Activated CD4-positive, alpha-beta T cell treated with anti-CD3 and anti-CD28 coated beads, Interleukin-2, amount 10 ng/mL, durations not matched to agents 24 days and 14 days (primary cell): ENCODE results near the gene OR7G1. TPM values are rescaled to one million over a fixed set of nuclear protein-coding genes. Genes with fewer than 3 reads are reported as not detected.

Experiments
- DNase-seq: peaks from one replicate; pipeline ENCODE4 v3.0.0; 2022
- H3K27ac Mint-ChIP-seq: one replicate; pipeline ENCODE4 v1.8.0; 2022; ENCODE audit warnings: mild to moderate bottlenecking, mixed read lengths
- H3K27me3 Mint-ChIP-seq: one replicate; pipeline ENCODE4 v1.8.0; 2022; ENCODE audit warnings: mixed read lengths
- H3K36me3 Mint-ChIP-seq: one replicate; pipeline ENCODE4 v1.8.0; 2022; ENCODE audit warnings: low read depth, mild to moderate bottlenecking, mixed read lengths
- H3K4me1 Mint-ChIP-seq: one replicate; pipeline ENCODE4 v1.8.0; 2021; ENCODE audit warnings: mixed read lengths
- H3K4me3 Mint-ChIP-seq: one replicate; pipeline ENCODE4 v1.8.0; 2022; ENCODE audit warnings: mild to moderate bottlenecking, moderate library complexity, mixed read lengths
- H3K9me3 Mint-ChIP-seq: one replicate; pipeline ENCODE4 v1.8.0; 2021; ENCODE audit warnings: mixed read lengths
- intact Hi-C: fragments of 100-400 bp; cut with micrococcal nuclease; formaldehyde crosslinking; loops from one replicate; pipeline ENCODE4 v1.15.1; 2023
- total RNA-seq: library from RNA; stranded (reverse); gene quantifications from 2 replicates; pipeline ENCODE4 v1.2.3, GENCODE V29; 2022

The OR7G1 gene, protein sequence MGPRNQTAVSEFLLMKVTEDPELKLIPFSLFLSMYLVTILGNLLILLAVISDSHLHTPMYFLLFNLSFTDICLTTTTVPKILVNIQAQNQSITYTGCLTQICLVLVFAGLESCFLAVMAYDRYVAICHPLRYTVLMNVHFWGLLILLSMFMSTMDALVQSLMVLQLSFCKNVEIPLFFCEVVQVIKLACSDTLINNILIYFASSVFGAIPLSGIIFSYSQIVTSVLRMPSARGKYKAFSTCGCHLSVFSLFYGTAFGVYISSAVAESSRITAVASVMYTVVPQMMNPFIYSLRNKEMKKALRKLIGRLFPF
- total RNA-seq, result not detected in 2 replicates

DNA sequence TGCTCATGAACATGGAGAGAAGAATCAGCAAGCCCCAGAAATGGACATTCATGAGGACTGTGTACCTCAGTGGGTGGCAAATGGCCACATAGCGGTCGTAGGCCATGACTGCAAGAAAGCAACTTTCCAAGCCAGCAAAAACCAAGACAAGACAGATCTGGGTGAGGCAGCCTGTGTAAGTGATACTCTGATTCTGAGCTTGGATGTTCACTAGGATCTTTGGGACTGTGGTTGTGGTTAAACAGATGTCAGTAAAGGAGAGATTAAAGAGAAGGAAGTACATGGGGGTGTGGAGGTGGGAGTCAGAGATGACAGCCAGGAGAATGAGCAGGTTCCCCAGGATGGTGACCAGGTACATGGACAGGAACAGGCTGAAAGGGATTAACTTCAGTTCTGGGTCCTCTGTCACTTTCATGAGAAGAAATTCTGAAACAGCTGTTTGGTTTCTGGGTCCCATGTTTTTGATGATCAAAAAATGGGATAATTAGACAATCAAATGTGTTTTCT lies at the start of gene OR7G1:
Gene OR7G1, minus strand, starts transcription at position 457 of the 507 bp plus-strand sequence. Its CDS starts 0 bp downstream, at position 457.
- Mint-ChIP-seq H3K27ac (no peak within 1 kb of the TSS), H3K36me3 (no peaks in the 10 kb centered on the region), H3K9me3 (peaks cover 5% of the 10 kb centered on the region), H3K27me3 (no peaks in the 10 kb centered on the region), H3K4me1 (no peaks in the 10 kb centered on the region), H3K4me3 (no peak within 1 kb of the TSS)
- intact Hi-C loops, result no loop called here
- no peak for DNase-seq

DNA sequence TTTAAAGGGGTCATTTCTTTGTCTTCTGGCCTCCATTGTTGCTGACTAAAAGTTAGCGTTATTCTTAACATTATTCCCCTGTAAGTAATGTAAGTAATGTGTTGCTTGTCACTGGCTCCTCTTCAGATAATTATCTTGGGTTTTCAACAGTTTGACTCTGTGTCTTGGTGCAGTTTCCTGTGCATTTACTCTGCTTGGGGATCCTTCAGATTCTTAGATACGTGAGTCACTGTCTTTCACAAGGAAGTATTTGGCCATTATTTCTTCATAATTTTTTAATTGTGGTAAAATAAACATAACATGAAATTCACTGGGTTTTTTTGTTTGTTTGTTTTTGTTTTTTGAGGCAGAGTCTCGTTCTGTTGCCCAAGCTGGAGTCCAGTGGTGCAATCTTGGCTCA lies 49.7 kb upstream of the OR7G1 start:
- peaks cover 17% of the 10 kb centered on the region for H3K9me3 Mint-ChIP-seq
- intact Hi-C loops, result no loop called here
- H3K36me3 Mint-ChIP-seq, result peaks cover 64% of the 10 kb centered on the region
- no peaks in the 10 kb centered on the region for H3K4me1 Mint-ChIP-seq
- no peak for DNase-seq
- no peak overlapping the region for H3K4me3 Mint-ChIP-seq
- no peaks in the 10 kb centered on the region for H3K27me3 Mint-ChIP-seq
- H3K27ac Mint-ChIP-seq, result no peak overlapping the region

DNA sequence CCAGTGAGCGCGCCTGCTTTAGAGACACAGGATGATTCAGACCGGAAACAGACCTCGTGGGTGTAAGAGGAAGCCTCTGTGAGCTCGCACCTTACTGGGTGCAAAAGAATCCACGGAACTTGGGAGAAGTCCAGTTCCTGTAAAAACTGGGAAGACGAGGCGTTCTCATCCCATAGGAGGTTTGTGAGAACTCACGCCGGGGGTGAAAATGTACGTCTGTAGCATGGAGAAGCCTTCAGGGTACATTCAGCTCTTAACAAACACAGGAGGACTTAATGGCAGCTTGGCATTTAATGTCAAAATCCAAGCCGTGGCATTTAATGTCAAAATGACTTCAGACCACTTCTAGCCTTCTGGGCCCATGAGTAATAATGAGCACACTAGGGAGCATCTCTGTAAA lies 45.9 kb upstream of the OR7G1 start:
- Mint-ChIP-seq H3K27me3 (no peaks in the 10 kb centered on the region), H3K4me1 (no peaks in the 10 kb centered on the region), H3K9me3 (peaks cover 33% of the 10 kb centered on the region), H3K4me3 (no peak overlapping the region), H3K36me3 (peaks cover 92% of the 10 kb centered on the region), H3K27ac (no peak overlapping the region)
- no peak for DNase-seq
- intact Hi-C loops, result no loop called here

DNA sequence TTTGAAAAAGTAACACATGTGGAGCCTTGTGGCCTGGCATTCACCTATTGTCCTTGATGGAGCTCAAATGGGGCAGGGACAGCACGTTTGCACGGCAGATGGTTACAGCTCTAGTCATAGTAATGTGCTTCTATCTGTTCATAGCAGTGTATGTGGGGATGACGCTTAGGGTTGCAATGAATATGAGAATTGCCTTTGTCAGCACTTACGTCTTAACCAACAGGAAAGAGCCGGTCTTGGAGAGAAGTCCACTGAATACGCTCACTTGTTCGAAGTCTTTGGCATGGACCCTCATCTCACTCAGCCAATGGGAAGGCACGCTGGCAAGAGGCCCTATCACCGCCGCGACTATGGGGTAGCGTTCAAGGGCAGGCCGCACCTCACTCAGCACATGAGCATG lies 44.3 kb upstream of the OR7G1 start:
- Mint-ChIP-seq H3K4me1 (peaks cover 3% of the 10 kb centered on the region), H3K27me3 (no peaks in the 10 kb centered on the region), H3K4me3 (no peak overlapping the region)

DNA sequence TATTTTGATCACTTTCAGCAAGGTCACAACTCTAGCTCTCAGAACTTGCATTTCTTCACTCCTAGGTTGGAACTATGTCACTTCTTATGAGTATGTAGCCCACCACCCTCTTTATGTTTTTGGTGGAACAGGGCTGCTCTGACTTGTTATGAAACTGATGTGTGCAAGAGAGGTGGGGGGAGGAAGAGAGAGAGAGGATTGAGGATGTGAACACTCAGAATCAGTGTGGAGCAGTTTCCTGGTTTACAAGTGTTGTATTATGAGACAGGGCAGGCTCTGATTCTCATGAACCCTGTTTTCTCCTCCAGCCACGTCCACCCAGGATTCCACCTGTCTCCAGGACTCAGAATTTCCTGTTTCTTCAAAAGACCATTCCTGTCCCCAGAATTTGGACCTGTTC lies 40.7 kb upstream of the OR7G1 start:
- no peak overlapping the region for H3K4me3 Mint-ChIP-seq
- H3K36me3 Mint-ChIP-seq, result peaks cover 100% of the 10 kb centered on the region
- H3K27ac Mint-ChIP-seq, result no peak overlapping the region
- intact Hi-C loops, result no loop called here
- peaks cover 56% of the 10 kb centered on the region for H3K9me3 Mint-ChIP-seq
- peaks cover 3% of the 10 kb centered on the region for H3K4me1 Mint-ChIP-seq
- no peak for DNase-seq
- no peaks in the 10 kb centered on the region for H3K27me3 Mint-ChIP-seq

More for the DNA sequence above, 44.3 kb upstream of the OR7G1 start:
- H3K9me3 Mint-ChIP-seq, result peaks cover 41% of the 10 kb centered on the region
- no peak overlapping the region for H3K27ac Mint-ChIP-seq
- H3K36me3 Mint-ChIP-seq, result peaks cover 96% of the 10 kb centered on the region
- no peak for DNase-seq
- intact Hi-C loops, result no loop called here

DNA sequence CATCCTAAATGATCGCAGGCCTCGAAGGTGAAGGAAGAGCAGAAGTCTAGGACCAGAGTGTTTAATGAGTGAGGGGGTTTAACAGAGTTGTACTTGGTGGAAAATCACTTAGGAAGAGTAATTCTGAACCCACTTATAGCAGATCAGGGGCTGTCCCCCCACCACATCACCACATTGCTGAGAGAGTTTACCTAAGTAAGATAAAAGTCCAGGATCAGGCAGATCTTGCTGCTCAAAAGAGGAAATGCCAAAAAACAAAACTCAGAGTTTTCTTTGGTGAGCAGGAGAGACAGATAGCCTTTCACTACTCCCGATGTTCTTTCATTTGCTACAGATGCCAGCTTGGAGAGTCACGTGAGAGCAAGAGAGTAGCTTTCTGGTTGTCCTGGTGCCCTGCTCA lies 40.0 kb upstream of the OR7G1 start:
- Mint-ChIP-seq H3K27me3 (no peaks in the 10 kb centered on the region), H3K4me1 (peaks cover 3% of the 10 kb centered on the region), H3K9me3 (peaks cover 54% of the 10 kb centered on the region), H3K27ac (no peak overlapping the region), H3K4me3 (no peak overlapping the region), H3K36me3 (peaks cover 100% of the 10 kb centered on the region)
- DNase-seq, result no peak
- intact Hi-C loops, result no loop called here

DNA sequence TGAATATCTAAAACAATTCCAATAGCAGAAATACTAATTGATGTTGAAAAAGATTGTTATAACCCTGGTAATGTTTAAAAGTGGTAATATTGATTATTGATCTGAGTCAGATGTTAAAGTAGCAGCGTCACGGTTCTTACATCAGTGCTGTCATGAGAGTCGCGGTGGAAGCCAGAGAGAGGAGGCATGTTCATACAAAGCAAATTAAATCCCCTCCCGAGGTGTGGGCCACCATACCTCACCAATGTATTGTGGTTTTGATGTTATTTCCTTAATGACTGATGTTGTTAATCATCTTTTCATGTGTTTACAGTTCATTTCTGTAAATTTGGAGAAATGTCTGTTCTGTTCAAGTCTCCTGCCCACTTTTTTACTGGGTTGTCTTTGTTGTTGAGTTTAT lies 35.8 kb upstream of the OR7G1 start:
- peaks cover 7% of the 10 kb centered on the region for H3K4me1 Mint-ChIP-seq
- peaks cover 59% of the 10 kb centered on the region for H3K9me3 Mint-ChIP-seq
- no peaks in the 10 kb centered on the region for H3K27me3 Mint-ChIP-seq
- intact Hi-C loops, result no loop called here
- DNase-seq, result no peak
- H3K36me3 Mint-ChIP-seq, result peaks cover 99% of the 10 kb centered on the region
- H3K27ac Mint-ChIP-seq, result no peak overlapping the region
- no peak overlapping the region for H3K4me3 Mint-ChIP-seq

DNA sequence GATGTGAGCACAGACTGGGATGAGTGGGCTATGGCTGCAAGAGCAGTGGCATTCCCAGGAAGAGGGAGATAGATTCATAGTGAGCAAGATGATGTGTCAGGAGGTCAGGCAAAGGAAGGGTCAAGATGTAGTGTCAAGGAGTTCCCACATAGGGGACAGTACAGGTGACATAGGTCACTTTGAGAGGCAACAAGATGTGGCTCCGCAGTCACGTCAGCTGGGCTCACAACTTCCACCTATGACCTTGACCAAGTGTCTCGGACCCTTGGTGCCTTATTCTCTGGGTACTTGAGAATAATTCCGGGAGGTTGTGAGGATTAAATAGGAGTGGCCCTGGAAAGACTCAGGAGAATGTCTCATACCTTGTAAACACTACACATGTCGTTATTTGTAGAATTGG lies 35.1 kb upstream of the OR7G1 start:
- no peaks in the 10 kb centered on the region for H3K27me3 Mint-ChIP-seq
- DNase-seq, result no peak
- no peak overlapping the region for H3K4me3 Mint-ChIP-seq
- intact Hi-C loops, result no loop called here
- peaks cover 7% of the 10 kb centered on the region for H3K4me1 Mint-ChIP-seq
- H3K27ac Mint-ChIP-seq, result no peak overlapping the region
- H3K9me3 Mint-ChIP-seq, result peaks cover 60% of the 10 kb centered on the region
- peaks cover 96% of the 10 kb centered on the region for H3K36me3 Mint-ChIP-seq

DNA sequence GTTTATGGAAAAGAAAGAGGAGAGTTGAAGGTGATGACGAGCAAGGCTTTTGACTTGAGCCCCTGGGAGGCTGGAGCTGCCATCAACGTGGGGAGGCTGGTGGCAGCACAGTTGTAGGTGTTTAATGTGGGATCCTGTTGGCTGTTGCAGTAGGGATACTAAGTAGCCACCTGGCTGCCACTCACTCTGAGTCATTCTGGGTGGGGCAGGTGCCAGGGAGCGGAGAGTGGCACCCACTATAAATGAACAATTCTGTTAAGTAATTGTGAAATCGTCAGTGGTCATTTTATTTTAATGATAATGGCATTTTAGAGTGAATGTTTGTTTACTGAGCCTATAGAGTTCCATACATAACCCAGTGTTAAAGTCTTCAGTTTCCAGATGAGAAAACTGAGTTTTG lies 34.4 kb upstream of the OR7G1 start:
- H3K27ac Mint-ChIP-seq, result no peak overlapping the region
- H3K4me3 Mint-ChIP-seq, result no peak overlapping the region
- peaks cover 96% of the 10 kb centered on the region for H3K36me3 Mint-ChIP-seq
- no peak for DNase-seq
- peaks cover 4% of the 10 kb centered on the region for H3K4me1 Mint-ChIP-seq
- H3K9me3 Mint-ChIP-seq, result peaks cover 57% of the 10 kb centered on the region
- no peaks in the 10 kb centered on the region for H3K27me3 Mint-ChIP-seq
- intact Hi-C loops, result no loop called here

DNA sequence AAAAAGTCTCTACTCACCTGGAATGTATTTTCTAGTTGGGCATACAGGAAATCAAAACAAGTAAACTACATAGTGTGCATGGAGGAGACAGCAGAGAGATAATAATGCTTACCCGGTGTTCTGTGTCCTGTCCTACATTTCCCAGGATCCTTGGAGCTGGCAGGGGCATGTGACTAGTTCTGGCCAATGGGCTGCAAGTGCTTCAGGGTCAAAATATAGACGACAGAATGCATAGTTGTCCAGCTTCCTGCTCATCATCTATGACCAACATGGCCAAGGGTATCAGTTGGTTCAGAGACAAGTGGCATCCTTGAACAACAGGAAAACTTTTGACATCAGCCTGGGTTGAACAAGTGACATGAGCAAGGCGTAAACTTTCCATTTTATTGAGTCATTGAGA lies 33.1 kb upstream of the OR7G1 start:
- Mint-ChIP-seq H3K9me3 (peaks cover 48% of the 10 kb centered on the region), H3K27ac (no peak overlapping the region), H3K4me3 (no peak overlapping the region), H3K36me3 (peaks cover 95% of the 10 kb centered on the region), H3K27me3 (no peaks in the 10 kb centered on the region), H3K4me1 (peaks cover 4% of the 10 kb centered on the region)
- intact Hi-C loops, result no loop called here
- DNase-seq, result no peak

DNA sequence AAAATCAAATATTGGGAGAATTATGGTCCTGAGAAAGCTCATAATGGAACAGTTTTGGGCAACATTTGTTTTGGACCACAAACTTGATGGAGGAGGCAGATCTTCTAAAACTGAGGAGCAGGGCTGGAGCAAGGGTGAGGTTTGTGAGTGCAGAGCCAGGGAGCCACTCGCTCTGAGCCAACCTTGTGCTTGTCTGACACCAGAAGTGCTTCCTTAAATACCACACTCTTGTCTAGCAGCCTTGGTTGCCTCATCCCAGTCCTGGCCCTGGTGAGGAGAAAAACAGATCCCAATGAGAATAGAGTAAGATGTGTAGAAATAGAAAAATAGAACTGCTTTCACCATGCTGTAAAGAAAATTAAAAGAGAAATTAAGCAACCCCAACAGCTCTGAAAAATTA lies 31.3 kb upstream of the OR7G1 start:
- H3K9me3 Mint-ChIP-seq, result peaks cover 43% of the 10 kb centered on the region
- H3K4me1 Mint-ChIP-seq, result peaks cover 9% of the 10 kb centered on the region
- peaks cover 90% of the 10 kb centered on the region for H3K36me3 Mint-ChIP-seq
- no peak overlapping the region for H3K4me3 Mint-ChIP-seq
- DNase-seq, result no peak
- H3K27ac Mint-ChIP-seq, result no peak overlapping the region
- H3K27me3 Mint-ChIP-seq, result no peaks in the 10 kb centered on the region
- intact Hi-C loops, result no loop called here

DNA sequence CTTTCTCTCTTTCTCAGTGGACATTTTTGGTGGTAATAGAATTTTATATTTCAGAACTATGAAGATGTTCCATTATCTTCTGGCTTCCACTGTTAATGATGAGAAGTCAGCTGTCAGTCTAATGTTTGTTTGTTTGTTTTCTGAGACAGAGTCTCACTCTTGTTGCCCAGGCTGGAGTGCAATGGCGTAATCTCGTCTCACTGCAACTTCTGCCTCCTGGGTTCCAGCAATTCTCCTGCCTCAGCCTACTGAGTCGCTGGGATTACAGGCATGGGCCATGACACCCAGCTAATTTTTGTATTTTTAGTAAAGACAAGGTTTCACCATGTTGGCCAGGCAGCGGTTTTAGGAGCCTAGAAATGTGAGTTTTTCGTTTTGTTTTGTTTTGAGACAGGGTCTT lies 29.4 kb upstream of the OR7G1 start:
- peaks cover 82% of the 10 kb centered on the region for H3K36me3 Mint-ChIP-seq
- no peaks in the 10 kb centered on the region for H3K27me3 Mint-ChIP-seq
- H3K9me3 Mint-ChIP-seq, result peaks cover 28% of the 10 kb centered on the region
- no peak overlapping the region for H3K27ac Mint-ChIP-seq
- intact Hi-C loops, result no loop called here
- peaks cover 17% of the 10 kb centered on the region for H3K4me1 Mint-ChIP-seq
- DNase-seq, result no peak
- no peak overlapping the region for H3K4me3 Mint-ChIP-seq

DNA sequence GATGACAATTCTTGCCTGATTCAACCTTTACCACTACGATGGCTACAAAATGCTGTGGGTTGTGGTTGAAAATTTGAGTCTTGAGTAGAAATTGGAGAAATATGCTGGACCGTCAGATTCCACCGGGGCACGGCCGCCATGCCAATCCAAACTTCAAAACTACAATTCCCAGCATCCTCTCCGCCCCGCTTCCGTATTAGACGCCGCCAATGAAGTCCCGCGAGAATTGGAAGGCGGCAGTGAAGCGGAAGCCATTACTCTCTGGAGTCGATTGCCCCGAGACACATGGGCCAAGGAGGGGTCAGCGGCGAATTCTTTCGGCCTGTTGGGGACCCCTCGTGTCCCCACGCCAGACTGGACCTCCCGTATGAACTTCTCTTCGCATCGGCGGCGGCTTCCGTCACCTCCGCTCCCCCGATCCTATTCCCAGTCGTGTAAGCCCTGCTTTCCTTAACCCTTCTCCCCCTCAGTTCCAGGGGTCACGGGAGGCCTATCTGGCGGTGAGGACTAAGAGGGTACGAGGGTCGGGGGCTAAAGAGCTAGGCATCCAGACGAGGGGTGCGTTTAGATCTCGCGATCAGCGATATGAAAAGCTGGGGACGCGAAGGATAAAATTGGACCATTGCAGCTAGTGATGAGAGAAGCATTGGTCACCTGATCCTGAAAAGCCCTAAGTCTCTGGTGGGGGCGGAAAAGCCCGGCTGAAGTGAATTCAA lies 24.8 kb upstream of the OR7G1 start, which contains the start of gene ZNF317:
Gene ZNF317, plus strand, starts transcription at position 239 of the 716 bp plus-strand sequence. CDS start 15,620 bp downstream, outside the sequence.
- intact Hi-C loops, result loop anchor here (1.0 to 2.0 kb wide), 5 partner anchors 168 to 656 kb away; partner anchors contain the start of genes MBD3L1, ZNF266, ZNF558 and ZNF561

DNA sequence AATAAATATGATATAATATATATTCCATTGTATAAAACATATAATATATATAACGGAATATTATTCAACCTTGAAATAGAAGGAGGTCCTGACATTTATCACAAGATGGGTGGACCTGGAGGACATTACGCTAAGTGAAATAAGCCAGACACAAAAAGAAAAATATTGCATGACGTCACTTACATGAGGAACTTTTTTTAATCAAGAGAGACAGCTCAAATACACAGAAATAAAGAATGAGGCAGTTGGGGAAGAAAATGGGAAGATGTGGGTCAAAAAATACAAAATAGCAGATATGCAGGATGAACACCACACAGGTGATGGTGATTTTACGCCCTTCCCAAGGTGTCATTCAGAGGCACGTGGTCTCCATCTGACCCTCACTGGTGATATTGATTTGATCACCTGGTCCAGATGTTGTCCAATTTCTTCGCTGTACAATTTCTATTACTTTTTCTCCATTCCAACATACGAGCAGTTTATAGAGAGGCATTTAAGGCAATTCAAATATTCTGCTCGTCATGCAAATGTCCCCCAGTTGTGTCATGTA lies 24.1 kb upstream of the OR7G1 start:
- no peak for DNase-seq
- no peaks in the 10 kb centered on the region for H3K27me3 Mint-ChIP-seq

More for the DNA sequence above, 24.8 kb upstream of the OR7G1 start, which contains the start of gene ZNF317:
- peaks cover 4% of the 10 kb centered on the region for H3K9me3 Mint-ChIP-seq
- peak; percentile 97 for DNase-seq
- peak within 1 kb of the TSS; percentile 97 for H3K27ac Mint-ChIP-seq
- no peaks in the 10 kb centered on the region for H3K27me3 Mint-ChIP-seq
- peak within 1 kb of the TSS; percentile 97 for H3K4me3 Mint-ChIP-seq
- H3K36me3 Mint-ChIP-seq, result peaks cover 40% of the 10 kb centered on the region
- peaks cover 24% of the 10 kb centered on the region for H3K4me1 Mint-ChIP-seq

More for the DNA sequence above, 24.1 kb upstream of the OR7G1 start:
- Mint-ChIP-seq H3K9me3 (peaks cover 4% of the 10 kb centered on the region), H3K4me1 (peaks cover 24% of the 10 kb centered on the region), H3K27ac (peak overlapping the region; percentile 97), H3K36me3 (peaks cover 34% of the 10 kb centered on the region), H3K4me3 (peak overlapping the region; percentile 97)
- intact Hi-C loops, result loop anchor here (1.0 to 5.0 kb wide), 7 partner anchors 68 to 888 kb away; partner anchors contain the start of genes MBD3L1, ZNF266, ZNF558 and ZNF561
